ENCODE measurements around the gene FPGS.

Gene FPGS

DNA sequence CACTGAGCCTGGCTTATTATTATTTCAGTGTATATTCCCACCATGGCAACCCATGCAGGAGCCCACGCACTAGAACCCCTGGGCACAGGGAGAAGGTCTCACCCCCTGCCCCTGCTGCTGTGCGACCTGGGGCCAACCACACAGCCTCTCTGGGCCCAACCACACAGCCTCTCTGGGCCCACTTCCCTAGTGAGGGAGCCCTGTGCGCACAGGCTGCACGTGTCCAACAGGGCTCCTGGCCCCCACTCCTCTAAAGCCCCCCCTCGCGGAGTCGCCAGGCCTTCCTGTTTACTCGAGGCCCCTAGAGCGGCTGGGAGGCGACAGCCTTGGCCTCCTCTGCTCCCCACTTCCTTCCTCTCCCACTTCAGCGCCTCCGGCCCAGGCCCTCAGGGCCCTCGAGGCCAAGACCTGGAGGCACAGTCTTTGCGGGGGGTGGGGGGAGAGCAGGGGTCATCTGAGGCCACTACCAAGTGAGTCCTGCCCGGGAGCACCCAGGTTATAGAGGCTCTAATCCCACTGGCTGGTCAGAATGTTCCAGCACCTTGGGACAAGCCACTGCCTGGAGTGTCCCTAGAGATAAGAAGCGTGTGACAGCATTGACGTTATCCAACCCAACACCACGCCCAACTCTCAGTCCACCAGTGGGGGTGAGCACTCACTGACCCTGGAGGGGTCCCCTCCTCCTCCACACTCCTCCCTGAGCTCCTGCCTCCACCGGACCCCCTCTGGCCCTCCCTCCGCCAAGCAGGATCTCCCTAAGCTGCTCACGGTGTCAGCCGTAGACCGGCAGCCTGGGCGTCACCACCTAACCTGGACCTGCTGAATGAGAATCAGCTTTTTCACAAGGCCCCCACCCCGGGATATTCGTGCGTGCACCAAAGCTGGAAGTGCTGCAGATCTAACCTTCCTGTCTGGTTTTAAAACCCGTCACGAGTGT, 59.7 kb downstream of the FPGS start:
- H4K20me1 ChIP-seq (ENCODE audit: insufficient read depth, low read length) = no peaks in the 10 kb centered on the region
- peak; percentile 71 for ATAC-seq (ENCODE audit: insufficient read depth, low read depth)
- no peaks in the 10 kb centered on the region for H3K27me3 ChIP-seq (ENCODE audit: insufficient read depth, low read length, poor library complexity)
- no peaks in the 10 kb centered on the region for H3K9me3 ChIP-seq (ENCODE audit: insufficient read depth, low read length, severe bottlenecking)
- H3K36me3 ChIP-seq (ENCODE audit: insufficient read depth, low read length) = no peaks in the 10 kb centered on the region
- no peak overlapping the region for H3K27ac ChIP-seq (ENCODE audit: low read length)
- H3K79me2 ChIP-seq (ENCODE audit: insufficient read depth, low read length) = no peaks in the 10 kb centered on the region
- TF ChIP-seq EZH2 (IDR thresholded peaks at IDR 0.05; ENCODE audit: borderline replicate concordance, low read depth, low read length, severe bottlenecking) (no peak), CTCF (IDR thresholded peaks at IDR 0.05; ENCODE audit: borderline replicate concordance, extremely low read depth, low read length, poor library complexity, severe bottlenecking) (no peak)
- no peak overlapping the region for H2AFZ ChIP-seq (ENCODE audit: low read depth, low read length)
- no peak overlapping the region for H3K4me2 ChIP-seq (ENCODE audit: insufficient read depth, low read length)
- DNase-seq = peak; percentile 50
- no peak overlapping the region for H3K9ac ChIP-seq (ENCODE audit: low read depth, low read length)
- no peak overlapping the region for H3K4me3 ChIP-seq (ENCODE audit: low read depth in 1 of 2, low read length in 2 of 2)
- H3K4me1 ChIP-seq (ENCODE audit: insufficient read depth, low read length) = peaks cover 17% of the 10 kb centered on the region

GRCh38 chr9:127863191-127863621, 60.5 kb downstream of the FPGS start:
- TF ChIP-seq EZH2 (IDR thresholded peaks at IDR 0.05; ENCODE audit: borderline replicate concordance, low read depth, low read length, severe bottlenecking) = no peak
- TF ChIP-seq CTCF (IDR thresholded peaks at IDR 0.05; ENCODE audit: borderline replicate concordance, extremely low read depth, low read length, poor library complexity, severe bottlenecking) = no peak
- no peak for DNase-seq
- no peak for ATAC-seq (ENCODE audit: insufficient read depth, low read depth)
- no peaks in the 10 kb centered on the region for H4K20me1 ChIP-seq (ENCODE audit: insufficient read depth, low read length)
- no peak overlapping the region for H2AFZ ChIP-seq (ENCODE audit: low read depth, low read length)
- no peak overlapping the region for H3K9ac ChIP-seq (ENCODE audit: low read depth, low read length)
- H3K4me2 ChIP-seq (ENCODE audit: insufficient read depth, low read length) = no peak overlapping the region
- peaks cover 17% of the 10 kb centered on the region for H3K4me1 ChIP-seq (ENCODE audit: insufficient read depth, low read length)
- H3K4me3 ChIP-seq (ENCODE audit: low read depth in 1 of 2, low read length in 2 of 2) = no peak overlapping the region
- no peak overlapping the region for H3K27ac ChIP-seq (ENCODE audit: low read length)
- H3K27me3 ChIP-seq (ENCODE audit: insufficient read depth, low read length, poor library complexity) = no peaks in the 10 kb centered on the region
- no peaks in the 10 kb centered on the region for H3K79me2 ChIP-seq (ENCODE audit: insufficient read depth, low read length)
- no peaks in the 10 kb centered on the region for H3K9me3 ChIP-seq (ENCODE audit: insufficient read depth, low read length, severe bottlenecking)
- H3K36me3 ChIP-seq (ENCODE audit: insufficient read depth, low read length) = no peaks in the 10 kb centered on the region

Measured in DND-41 (cell line).